KOPT-K1 (cell line): ENCODE results near the gene OR4X1.
"Not testable (repeated sequence)": the region's sequence is repeated elsewhere in the genome, so short reads cannot be mapped to it uniquely, and the experiment has no call there.

ENCODE experiments used
- H3K27ac ChIP-seq: fragments of 200-600 bp; sonication (generic); 2 replicates; pipeline ENCODE4 v1.5.1; 2016; ENCODE audit warnings: antibody characterized with exemption, mild to moderate bottlenecking, low read depth, low read length; ENCODE audit not compliant: poor library complexity, severe bottlenecking
- H3K36me3 ChIP-seq: fragments of 200-600 bp; sonication (generic); 2 replicates; pipeline ENCODE4 v1.5.1; 2017; ENCODE audit warnings: antibody characterized with exemption, mild to moderate bottlenecking, low read length, moderate library complexity; ENCODE audit not compliant: insufficient read depth
- H3K9me3 ChIP-seq: fragments of 200-600 bp; sonication (generic); 2 replicates; pipeline ENCODE4 v1.5.1; 2017; ENCODE audit warnings: antibody characterized with exemption, low read length, mild to moderate bottlenecking; ENCODE audit not compliant: insufficient read depth, poor library complexity, severe bottlenecking

The OR4X1 gene, protein sequence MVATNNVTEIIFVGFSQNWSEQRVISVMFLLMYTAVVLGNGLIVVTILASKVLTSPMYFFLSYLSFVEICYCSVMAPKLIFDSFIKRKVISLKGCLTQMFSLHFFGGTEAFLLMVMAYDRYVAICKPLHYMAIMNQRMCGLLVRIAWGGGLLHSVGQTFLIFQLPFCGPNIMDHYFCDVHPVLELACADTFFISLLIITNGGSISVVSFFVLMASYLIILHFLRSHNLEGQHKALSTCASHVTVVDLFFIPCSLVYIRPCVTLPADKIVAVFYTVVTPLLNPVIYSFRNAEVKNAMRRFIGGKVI

GRCh38 chr11:48263423-48263911 is at the start of gene OR4X1:
Gene OR4X1 (plus strand): TSS chr11:48263861. CDS start chr11:48263861, 0 bp downstream.
- no peaks in the 10 kb centered on the region for H3K36me3 ChIP-seq
- H3K27ac ChIP-seq, result no peak within 1 kb of the TSS
- H3K9me3 ChIP-seq, result no peaks in the 10 kb centered on the region

DNA sequence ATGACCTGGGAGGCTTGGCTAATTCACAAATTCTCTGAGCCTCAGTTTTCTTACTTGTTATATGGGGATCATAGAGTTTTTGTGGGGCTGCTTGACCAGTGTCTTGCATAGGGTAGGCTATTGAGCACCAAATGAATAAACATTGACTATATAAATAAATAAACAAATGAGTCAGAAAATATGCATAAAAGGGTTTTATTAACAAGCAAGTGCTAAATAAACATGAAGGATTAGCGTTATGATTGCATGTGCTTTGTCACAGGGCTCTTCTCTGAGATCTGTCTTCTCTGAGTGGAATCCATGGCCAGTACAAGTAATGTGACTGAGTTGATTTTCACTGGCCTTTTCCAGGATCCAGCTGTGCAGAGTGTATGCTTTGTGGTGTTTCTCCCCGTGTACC is 47.2 kb upstream of the OR4X1 start, which contains the start of gene OR4B1:
OR4B1 (plus strand) TSS at position 301 of the 400 bp plus-strand sequence; CDS start at position 301, 0 bp downstream.
- Histone ChIP-seq H3K36me3 (no peaks in the 10 kb centered on the region), H3K9me3 (no peaks in the 10 kb centered on the region), H3K27ac (no peak within 1 kb of the TSS)

- Histone ChIP-seq H3K36me3 (no peaks in the 10 kb centered on the region), H3K27ac (no peak overlapping the region), H3K9me3 (peaks cover 11% of the 10 kb centered on the region)
Measured at GRCh38 chr11:48228761-48229160, 34.9 kb upstream of the OR4X1 start.

- H3K9me3 ChIP-seq, result peaks cover 11% of the 10 kb centered on the region
- not testable (repeated sequence) for H3K27ac ChIP-seq, H3K36me3 ChIP-seq
Measured at GRCh38 chr11:48230057-48230456, 33.6 kb upstream of the OR4X1 start.

- no peaks in the 10 kb centered on the region for H3K36me3 ChIP-seq
- peaks cover 9% of the 10 kb centered on the region for H3K9me3 ChIP-seq
- no peak overlapping the region for H3K27ac ChIP-seq
Measured at GRCh38 chr11:48237727-48238126, 25.9 kb upstream of the OR4X1 start.

DNA sequence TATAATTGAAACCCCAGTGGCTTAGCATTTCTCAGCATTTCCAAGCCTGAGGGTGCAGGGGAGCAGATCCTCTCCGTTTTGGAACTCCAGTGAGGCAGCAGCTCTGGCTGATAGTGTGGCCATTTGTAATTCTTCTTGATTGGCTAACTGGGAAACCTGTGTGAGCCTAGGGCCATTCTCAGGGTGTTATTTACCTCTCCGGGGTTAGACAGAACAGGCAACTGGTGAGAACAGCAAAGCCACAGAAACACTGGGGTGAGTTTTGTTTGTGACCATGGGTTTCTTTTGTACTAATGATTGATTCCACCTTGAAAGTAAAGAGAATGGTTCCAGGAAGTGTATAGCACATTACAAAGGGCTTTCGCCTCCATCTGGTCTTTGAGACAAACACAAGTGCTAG is 21.2 kb upstream of the OR4X1 start:
- Histone ChIP-seq H3K9me3 (no peaks in the 10 kb centered on the region), H3K27ac (no peak overlapping the region), H3K36me3 (no peaks in the 10 kb centered on the region)

DNA sequence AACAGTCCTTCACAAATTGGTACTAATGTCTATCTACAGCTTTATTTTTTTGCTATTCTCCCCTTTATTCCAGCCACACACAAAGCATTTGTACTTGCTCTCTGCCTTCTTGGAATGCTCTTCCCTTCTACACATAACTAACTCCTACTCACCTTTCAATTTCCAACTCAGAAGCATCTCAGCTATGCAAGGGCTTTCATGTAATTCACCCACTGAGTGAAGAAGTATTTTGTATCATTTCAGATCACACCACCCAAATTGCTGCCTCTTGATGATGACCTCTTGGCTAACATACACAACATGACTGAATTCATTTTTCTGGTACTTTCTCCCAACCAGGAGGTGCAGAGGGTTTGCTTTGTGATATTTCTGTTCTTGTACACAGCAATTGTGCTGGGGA is 18.9 kb upstream of the OR4X1 start, which contains the start of gene OR4X2:
OR4X2 (plus strand) TSS at position 301 of the 400 bp plus-strand sequence; CDS start at position 301, 0 bp downstream.
- H3K27ac ChIP-seq, result no peak within 1 kb of the TSS
- peaks cover 12% of the 10 kb centered on the region for H3K9me3 ChIP-seq
- H3K36me3 ChIP-seq, result no peaks in the 10 kb centered on the region

DNA sequence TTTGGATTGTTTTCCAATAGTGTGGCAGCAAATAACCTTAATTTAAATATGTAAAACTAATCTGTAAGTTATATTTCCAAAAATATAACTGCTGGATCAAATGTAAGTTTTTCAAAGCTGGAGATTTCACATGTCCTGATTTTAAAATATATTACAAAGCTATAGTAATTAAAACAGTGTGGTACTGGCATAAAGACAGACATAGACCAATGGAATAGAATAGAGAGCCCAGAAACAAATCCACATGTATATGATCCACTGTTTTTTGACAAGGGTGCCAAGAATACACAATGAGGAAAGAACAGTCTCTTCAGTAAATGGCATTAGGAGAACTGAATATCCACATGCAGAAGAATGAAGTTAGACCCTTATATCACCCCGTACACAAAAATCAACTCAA is 14.8 kb upstream of the OR4X1 start:
- Histone ChIP-seq H3K36me3 (no peaks in the 10 kb centered on the region), H3K9me3 (peaks cover 12% of the 10 kb centered on the region), H3K27ac (no peak overlapping the region)

- no peak overlapping the region for H3K27ac ChIP-seq
- no peaks in the 10 kb centered on the region for H3K9me3 ChIP-seq
- no peaks in the 10 kb centered on the region for H3K36me3 ChIP-seq
Measured at GRCh38 chr11:48261600-48261999, 2.1 kb upstream of the OR4X1 start.

DNA sequence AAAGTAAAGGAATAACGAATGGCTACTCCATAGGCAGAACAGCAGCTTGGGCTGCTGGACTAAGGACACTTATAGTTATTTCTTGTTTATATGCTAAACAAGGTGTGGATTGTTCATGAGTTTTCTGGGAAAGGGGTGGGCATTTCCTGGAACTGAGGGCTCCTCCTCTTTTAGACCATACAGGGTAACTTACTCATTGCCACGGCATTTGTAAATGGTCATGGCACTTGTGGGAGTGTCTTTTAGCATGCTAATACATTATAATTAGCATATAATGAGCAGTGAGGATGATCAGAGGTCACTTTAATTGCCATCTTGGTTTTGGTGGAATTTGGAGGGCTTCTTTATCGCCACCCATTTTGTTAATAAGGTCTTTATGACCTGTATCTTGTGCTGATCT is 7.0 kb downstream of the OR4X1 start:
- Histone ChIP-seq H3K36me3 (no peaks in the 10 kb centered on the region), H3K9me3 (no peaks in the 10 kb centered on the region)

GRCh38 chr11:48272606-48273005 is 8.9 kb downstream of the OR4X1 start:
- no peaks in the 10 kb centered on the region for H3K9me3 ChIP-seq
- H3K27ac ChIP-seq, result no peak overlapping the region
- H3K36me3 ChIP-seq, result no peaks in the 10 kb centered on the region

More for the DNA sequence above, 7.0 kb downstream of the OR4X1 start:
- no peak overlapping the region for H3K27ac ChIP-seq

- Histone ChIP-seq H3K9me3 (no peaks in the 10 kb centered on the region), H3K36me3 (no peaks in the 10 kb centered on the region), H3K27ac (no peak within 1 kb of the TSS)
Measured at GRCh38 chr11:48305923-48306322, 42.3 kb downstream of the OR4X1 start, which contains the start of gene OR4S1. Gene OR4S1 (plus strand): TSS chr11:48306223. CDS start chr11:48306223, 0 bp downstream.

DNA sequence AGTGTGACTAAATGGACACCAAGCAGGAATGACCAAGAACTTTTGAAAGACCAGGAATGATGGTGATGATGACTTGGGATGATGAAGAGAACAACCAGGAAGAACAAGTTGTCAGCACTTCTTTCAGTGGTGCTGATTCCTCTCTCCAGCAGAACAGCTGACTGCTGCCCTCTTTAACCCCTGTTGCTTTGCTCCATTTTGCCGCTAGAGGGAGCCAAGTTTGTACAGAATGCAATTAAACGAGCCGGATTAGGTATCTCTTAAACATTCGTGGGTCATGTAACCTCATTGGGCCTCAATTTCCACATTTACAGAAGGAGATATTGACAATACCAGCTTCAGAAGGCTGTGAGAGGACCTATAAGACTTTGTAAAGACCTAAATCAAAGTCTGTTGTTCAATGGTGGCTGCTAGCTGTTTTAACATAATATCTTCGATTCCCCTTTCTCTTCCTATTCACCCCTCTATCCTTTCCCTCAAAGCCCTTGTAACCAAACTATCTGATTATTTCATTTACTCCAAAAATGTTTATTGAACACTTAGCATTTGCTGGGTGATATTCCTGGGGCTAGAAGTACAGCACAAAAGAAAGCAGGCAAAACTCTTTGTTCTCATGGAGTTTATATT is 44.2 kb downstream of the OR4X1 start:
- Histone ChIP-seq H3K36me3 (no peaks in the 10 kb centered on the region), H3K27ac (no peak overlapping the region), H3K9me3 (no peaks in the 10 kb centered on the region)

DNA sequence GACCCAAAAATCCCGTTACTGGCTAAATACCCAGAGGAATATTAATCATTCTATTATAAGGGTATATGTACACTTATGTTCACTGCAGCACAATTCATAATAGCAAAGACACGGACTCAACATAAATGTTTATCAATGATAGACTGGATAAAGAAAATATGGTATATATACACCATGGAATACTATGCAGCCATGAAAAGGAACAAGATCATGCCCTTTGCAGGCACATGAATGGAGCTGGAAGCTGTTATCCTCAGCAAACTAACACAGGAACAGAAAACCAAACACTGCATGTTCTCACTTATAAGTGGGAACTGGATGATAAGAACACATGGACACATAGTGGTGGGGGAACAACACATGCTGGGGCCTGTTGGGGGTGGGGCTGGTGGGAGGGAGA is 49.9 kb downstream of the OR4X1 start:
- not testable (repeated sequence) for H3K9me3 ChIP-seq, H3K36me3 ChIP-seq, H3K27ac ChIP-seq
